HL-60 (cell line): ENCODE measurements around the gene HYPK.

Source experiments
- DNase-seq, 2 experiments: peaks; one replicate each; pipeline ENCODE4 v3.0.0-alpha.2; 2010 to 2020; ENCODE audit warnings: low read depth in 1 of 2, low spot score in 1 of 2
- H3K27ac ChIP-seq: fragments of 250-450 bp; sonication (Bioruptor Pico); replicated peaks from 2 replicates; pipeline ENCODE4 v1.5.1; 2020; ENCODE audit warnings: mild to moderate bottlenecking, moderate library complexity
- H3K27me3 ChIP-seq: fragments of 250-450 bp; sonication (Bioruptor Pico); 2 replicates; pipeline ENCODE4 v1.5.1; 2021; ENCODE audit warnings: mild to moderate bottlenecking, moderate library complexity; ENCODE audit not compliant: insufficient read depth, poor library complexity, severe bottlenecking
- H3K4me3 ChIP-seq: replicated peaks from 2 replicates; pipeline ENCODE4 v1.5.1; 2011; ENCODE audit warnings: mild to moderate bottlenecking, control low read depth, low read length; ENCODE audit not compliant: insufficient read depth
- CTCF ChIP-seq: IDR thresholded peaks from one replicate; pipeline ENCODE4 v1.5.1; 2011; ENCODE audit warnings: low read length, control low read depth, inconsistent platforms; ENCODE audit not compliant: insufficient read depth
- GABPA ChIP-seq: IDR thresholded peaks from 2 replicates; pipeline ENCODE4 v1.6.1; 2012; ENCODE audit warnings: low read depth
- POLR2AphosphoS5 ChIP-seq: IDR thresholded peaks from 2 replicates; pipeline ENCODE4 v1.6.1; 2012; ENCODE audit warnings: low read depth
- SPI1 ChIP-seq: IDR thresholded peaks from 2 replicates; pipeline ENCODE4 v1.6.1; 2012; ENCODE audit warnings: low read depth, mild to moderate bottlenecking, borderline replicate concordance
- TF ChIP-seq, protein P1 (sequence below): IDR thresholded peaks from 2 replicates; pipeline ENCODE4 v1.6.1; 2012; ENCODE audit warnings: low read depth; ENCODE audit not compliant: insufficient replicate concordance

The HYPK gene

GRCh38 chr15:43779016-43779415, 21.4 kb upstream of the HYPK start:
- Histone ChIP-seq H3K27ac (no peak overlapping the region), H3K27me3 (no peaks in the 10 kb centered on the region), H3K4me3 (no peak overlapping the region)
- DNase-seq = no peak
- TF ChIP-seq SPI1 (no peak), GABPA (no peak), POLR2AphosphoS5 (no peak), CTCF (no peak)
- TF ChIP-seq, protein P1, sequence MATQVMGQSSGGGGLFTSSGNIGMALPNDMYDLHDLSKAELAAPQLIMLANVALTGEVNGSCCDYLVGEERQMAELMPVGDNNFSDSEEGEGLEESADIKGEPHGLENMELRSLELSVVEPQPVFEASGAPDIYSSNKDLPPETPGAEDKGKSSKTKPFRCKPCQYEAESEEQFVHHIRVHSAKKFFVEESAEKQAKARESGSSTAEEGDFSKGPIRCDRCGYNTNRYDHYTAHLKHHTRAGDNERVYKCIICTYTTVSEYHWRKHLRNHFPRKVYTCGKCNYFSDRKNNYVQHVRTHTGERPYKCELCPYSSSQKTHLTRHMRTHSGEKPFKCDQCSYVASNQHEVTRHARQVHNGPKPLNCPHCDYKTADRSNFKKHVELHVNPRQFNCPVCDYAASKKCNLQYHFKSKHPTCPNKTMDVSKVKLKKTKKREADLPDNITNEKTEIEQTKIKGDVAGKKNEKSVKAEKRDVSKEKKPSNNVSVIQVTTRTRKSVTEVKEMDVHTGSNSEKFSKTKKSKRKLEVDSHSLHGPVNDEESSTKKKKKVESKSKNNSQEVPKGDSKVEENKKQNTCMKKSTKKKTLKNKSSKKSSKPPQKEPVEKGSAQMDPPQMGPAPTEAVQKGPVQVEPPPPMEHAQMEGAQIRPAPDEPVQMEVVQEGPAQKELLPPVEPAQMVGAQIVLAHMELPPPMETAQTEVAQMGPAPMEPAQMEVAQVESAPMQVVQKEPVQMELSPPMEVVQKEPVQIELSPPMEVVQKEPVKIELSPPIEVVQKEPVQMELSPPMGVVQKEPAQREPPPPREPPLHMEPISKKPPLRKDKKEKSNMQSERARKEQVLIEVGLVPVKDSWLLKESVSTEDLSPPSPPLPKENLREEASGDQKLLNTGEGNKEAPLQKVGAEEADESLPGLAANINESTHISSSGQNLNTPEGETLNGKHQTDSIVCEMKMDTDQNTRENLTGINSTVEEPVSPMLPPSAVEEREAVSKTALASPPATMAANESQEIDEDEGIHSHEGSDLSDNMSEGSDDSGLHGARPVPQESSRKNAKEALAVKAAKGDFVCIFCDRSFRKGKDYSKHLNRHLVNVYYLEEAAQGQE = no peak

DNA sequence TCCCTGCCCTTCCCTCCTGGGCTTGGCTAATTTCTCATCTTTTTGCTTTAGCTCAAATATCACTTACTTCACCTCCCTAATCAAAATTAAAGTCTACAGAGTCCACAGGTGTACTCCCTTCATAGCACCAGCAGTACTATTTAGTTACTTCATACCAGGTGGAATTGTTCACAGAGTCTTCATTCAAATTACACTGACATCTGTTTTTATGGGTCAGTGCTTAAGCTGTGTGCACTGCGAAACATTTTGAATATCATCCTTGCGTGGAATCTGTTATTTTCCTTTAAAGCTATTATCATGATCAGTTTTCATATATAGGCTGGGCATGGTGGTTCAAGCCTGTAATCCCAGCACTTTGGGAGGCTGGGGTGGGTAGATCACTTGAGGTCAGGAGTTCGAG, 11.0 kb upstream of the HYPK start:
- H3K27me3 ChIP-seq = no peaks in the 10 kb centered on the region
- H3K27ac ChIP-seq = no peak overlapping the region
- TF ChIP-seq POLR2AphosphoS5 = no peak
- no peak for TF ChIP-seq SPI1
- TF ChIP-seq, protein P1 = no peak
- no peak for TF ChIP-seq CTCF
- TF ChIP-seq GABPA = no peak
- no peak for DNase-seq
- no peak overlapping the region for H3K4me3 ChIP-seq

DNA sequence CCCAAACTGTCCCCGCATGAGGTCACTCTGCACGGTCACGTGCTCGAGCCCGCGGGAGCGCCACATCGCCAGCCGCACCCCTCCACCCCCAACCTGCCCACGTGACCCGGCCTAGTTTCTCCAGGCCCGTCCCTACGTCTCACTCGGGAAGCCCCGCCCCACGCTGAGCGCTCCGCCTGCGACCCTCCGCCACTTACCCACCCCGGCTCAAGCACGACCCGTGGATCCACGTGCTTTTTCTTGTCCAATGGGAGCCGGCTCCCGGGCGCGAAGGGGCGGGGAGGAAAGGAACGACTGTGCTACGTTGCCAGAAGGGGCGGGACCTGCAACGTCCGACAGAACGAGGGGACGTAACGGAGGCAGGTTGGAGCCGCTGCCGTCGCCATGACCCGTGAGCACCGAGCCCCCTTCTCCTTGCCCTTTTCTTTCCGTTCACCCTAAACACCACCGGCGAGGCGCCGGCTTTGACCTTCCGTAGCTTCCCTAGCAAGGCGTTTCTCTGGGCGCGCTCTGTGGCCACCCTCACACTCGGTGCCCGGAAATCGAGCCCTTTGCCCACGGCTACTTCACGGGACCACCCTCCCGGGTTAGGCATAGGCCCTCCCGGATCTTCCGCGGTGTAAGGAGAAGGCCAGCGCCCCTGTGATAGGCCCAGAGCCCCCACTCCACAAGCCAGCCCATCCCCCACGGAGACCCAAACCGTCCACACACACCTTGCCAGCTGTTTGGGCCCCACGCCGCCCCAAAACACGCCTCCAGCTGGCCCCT, 8.2 kb upstream of the HYPK start, which contains the start of gene SERF2:
Gene SERF2 (plus strand): TSS at position 328 of the 768 bp plus-strand sequence. CDS start 57 bp downstream, at position 385.
- DNase-seq = peak; percentile 99 to 100
- no peak for TF ChIP-seq SPI1
- no peak for TF ChIP-seq GABPA
- TF ChIP-seq POLR2AphosphoS5 = peak; percentile 97
- TF ChIP-seq, protein P1 = no peak
- H3K27ac ChIP-seq = peak within 1 kb of the TSS; percentile 96
- peak within 1 kb of the TSS; percentile 94 for H3K4me3 ChIP-seq
- H3K27me3 ChIP-seq = no peaks in the 10 kb centered on the region
